SK-N-MC (cell line): ENCODE results near the gene ALOXE3.

Source experiments
- EZH2 ChIP-seq: fragments of 200-600 bp; sonication (generic); IDR thresholded peaks from one replicate; pipeline ENCODE4 v1.6.1; 2017; ENCODE audit warnings: antibody characterized with exemption
- POLR2AphosphoS5 ChIP-seq: IDR thresholded peaks from 2 replicates; pipeline ENCODE4 v1.6.1; 2012; ENCODE audit warnings: mild to moderate bottlenecking, low read depth, low read length, borderline replicate concordance

- TF ChIP-seq EZH2 (no peak), POLR2AphosphoS5 (no peak)
Measured at GRCh38 chr17:8142158-8142886, 24.0 kb upstream of the ALOXE3 start.
